K562 (cell line): ENCODE data around the gene OR2W1. TPM values are rescaled to one million over a fixed set of nuclear protein-coding genes. Genes with fewer than 3 reads are reported as not detected.
A peak's percentile ranks its signal among the peaks of the same experiment; 100 is the strongest.

Experiments
- ATF2 ChIP-seq: sonication (generic); formaldehyde crosslinking; IDR thresholded peaks from 2 replicates; pipeline ENCODE4 v1.8.1; 2022; ENCODE audit warnings: missing genetic modification reagents
- BRD4 ChIP-seq: fragments of 200-600 bp; sonication (generic); IDR thresholded peaks from 2 replicates; pipeline ENCODE4 v1.6.1; 2017; ENCODE audit warnings: inconsistent platforms
- CBX3 ChIP-seq, 2 experiments: IDR thresholded peaks; 1 replicate in 1 of 2; 2 replicates in 1 of 2; pipeline ENCODE4 v1.6.1; 2012; ENCODE audit warnings: inconsistent platforms in 2 of 2, low read length in 2 of 2, borderline replicate concordance in 1 of 2, control low read depth in 1 of 2
- DIDO1 ChIP-seq: fragments of 450-650 bp; IDR thresholded peaks from 2 replicates; pipeline ENCODE4 v1.6.1; 2016; ENCODE audit warnings: low read depth, missing biosample characterization, missing genetic modification characterization
- E2F8 ChIP-seq: fragments of 450-650 bp; IDR thresholded peaks from 2 replicates; pipeline ENCODE4 v1.7.1; 2018; ENCODE audit warnings: mild to moderate bottlenecking, low read depth; ENCODE audit not compliant: partially characterized antibody
- ELF2 ChIP-seq: fragments of 250-450 bp; sonication (Bioruptor Pico); IDR thresholded peaks from 2 replicates; pipeline ENCODE4 v1.5.0; 2021; ENCODE audit warnings: mild to moderate bottlenecking
- ESRRB ChIP-seq: fragments of 250-450 bp; sonication (Bioruptor Pico); IDR thresholded peaks from 2 replicates; pipeline ENCODE4 v1.5.0; 2020; ENCODE audit warnings: mild to moderate bottlenecking, moderate library complexity, borderline replicate concordance
- ETV5 ChIP-seq: sonication (generic); formaldehyde crosslinking; IDR thresholded peaks from 2 replicates; pipeline ENCODE4 v1.4.0; 2020; ENCODE audit warnings: low read depth, mild to moderate bottlenecking, missing genetic modification reagents
- FOS ChIP-seq: IDR thresholded peaks from 3 replicates; pipeline ENCODE4 v1.6.1; 2011; ENCODE audit not compliant: insufficient read length; ENCODE audit errors: extremely low read depth
- MTA3 ChIP-seq: fragments of 450-650 bp; formaldehyde crosslinking; IDR thresholded peaks from 2 replicates; pipeline ENCODE4 v1.6.1; 2017; ENCODE audit warnings: mild to moderate bottlenecking, borderline replicate concordance
- NCOR1 ChIP-seq: fragments of 450-650 bp; IDR thresholded peaks from 2 replicates; pipeline ENCODE4 v1.6.1; 2016; ENCODE audit warnings: mild to moderate bottlenecking, moderate library complexity
- POLR2H ChIP-seq: IDR thresholded peaks from 2 replicates; pipeline ENCODE4 v1.6.1; 2016; ENCODE audit warnings: missing genetic modification characterization, low read depth, mild to moderate bottlenecking, control low read depth, missing compliant biosample characterization, moderate library complexity
- RB1 ChIP-seq: fragments of 450-650 bp; IDR thresholded peaks from 2 replicates; pipeline ENCODE4 v1.6.1; 2017; ENCODE audit warnings: low read depth, mild to moderate bottlenecking
- RBM14 ChIP-seq: fragments of 200-400 bp; formaldehyde crosslinking; IDR thresholded peaks from 2 replicates; pipeline ENCODE4 v1.6.1; 2018; ENCODE audit warnings: low read depth, mild to moderate bottlenecking, low read length, moderate library complexity, borderline replicate concordance; ENCODE audit not compliant: insufficient read depth
- RBM39 ChIP-seq: fragments of 200-400 bp; formaldehyde crosslinking; optimal IDR thresholded peaks from 2 replicates; pipeline ENCODE3; 2018; ENCODE audit warnings: low read depth, low read length
- SAFB ChIP-seq: fragments of 200-400 bp; formaldehyde crosslinking; IDR thresholded peaks from 2 replicates; pipeline ENCODE4 v1.6.1; 2017; ENCODE audit warnings: low read depth, low read length, borderline replicate concordance
- SMAD1 ChIP-seq: fragments of 150-350 bp; IDR thresholded peaks from 2 replicates; pipeline ENCODE4 v1.6.1; 2014; ENCODE audit warnings: low read length, low read depth; ENCODE audit not compliant: partially characterized antibody
- TCF7L2 ChIP-seq: fragments of 150-350 bp; IDR thresholded peaks from 2 replicates; pipeline ENCODE4 v1.6.1; 2016; ENCODE audit warnings: low read depth, mild to moderate bottlenecking, low read length, moderate library complexity
- ZNF12 ChIP-seq: sonication (generic); formaldehyde crosslinking; IDR thresholded peaks from 2 replicates; pipeline ENCODE4 v1.4.0; 2020; ENCODE audit warnings: mild to moderate bottlenecking, missing genetic modification reagents
- ZNF830 ChIP-seq: fragments of 250-450 bp; sonication (Bioruptor Pico); IDR thresholded peaks from 2 replicates; pipeline ENCODE4 v1.5.0; 2021; ENCODE audit warnings: mild to moderate bottlenecking
- polyA plus RNA-seq, 8 experiments: library from polyadenylated mRNA; depleted of rRNA in 4 of 8; stranded (reverse) in 5 of 8; unstranded in 3 of 8; fragments of >200 nt; fragmentation: Nextera tagmentation in 2 of 8; fragmentation: Illumina TruSeq in 1 of 8; extraction: Ambion mirVana in 2 of 8; extraction: Trizol in 1 of 8; gene quantifications; 2 replicates each; pipeline versions ENCODE4 v1.2.1 to v1.2.3, GENCODE V29; 2011 to 2014; ENCODE audit warnings: inconsistent platforms in 1 of 8, missing spikeins in 1 of 8
- total RNA-seq, 7 experiments: library from RNA; depleted of rRNA in 6 of 7; stranded (reverse); fragments of >200 nt in 6 of 7; fragmentation: Illumina TruSeq in 2 of 7; extraction: Trizol in 2 of 7; gene quantifications; 2 replicates each; pipeline versions ENCODE4 v1.2.1 to v1.2.3, GENCODE V29; 2011 to 2021; ENCODE audit warnings: low replicate concordance in 1 of 7
- TF ChIP-seq, protein P1 (sequence below): conservative IDR thresholded peaks from 2 replicates; pipeline ENCODE4 v1.6.1; 2011; ENCODE audit warnings: low read depth, mild to moderate bottlenecking, low read length; ENCODE audit not compliant: control insufficient read depth

Gene OR2W1
- total and polyA plus RNA-seq, 9 of the 15 experiments (the other 6 are each of a cell fraction or from before 2014, with no cell fraction given), result not detected

DNA sequence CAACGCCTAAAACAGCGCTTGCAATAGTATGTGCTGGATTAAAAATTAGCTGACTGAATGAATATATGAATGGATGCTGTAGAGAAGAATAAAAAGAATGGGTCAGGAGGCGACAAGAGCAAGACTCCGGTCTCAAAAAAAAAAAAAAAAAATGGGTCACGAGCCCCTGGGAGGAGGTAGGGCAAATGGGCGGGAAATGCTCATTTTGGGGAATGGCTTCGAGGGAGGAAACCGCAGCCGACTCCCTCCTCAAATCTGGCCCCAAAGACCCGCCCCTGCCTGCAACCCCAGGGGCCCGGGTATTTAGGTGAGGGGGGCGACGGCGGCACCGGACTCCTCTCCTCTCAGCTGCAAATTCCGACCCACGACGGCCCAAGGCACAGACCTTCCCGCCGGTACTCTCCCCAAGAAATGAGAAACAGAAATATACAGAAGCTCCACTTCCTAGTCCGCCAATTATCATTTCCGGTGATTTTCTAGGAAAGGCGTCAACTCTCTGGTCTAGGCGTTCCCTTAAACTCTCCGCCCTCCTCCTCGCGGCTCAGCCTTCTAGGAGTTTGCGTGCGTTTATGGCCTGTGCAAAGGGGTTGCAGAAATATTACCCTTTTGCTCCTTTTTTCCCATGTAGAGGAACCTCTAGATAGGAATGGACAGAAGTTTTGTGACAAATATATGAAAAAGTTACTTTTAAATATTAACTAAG is 39.6 kb downstream of the OR2W1 start, which contains the start of gene ZNF311 (continued):
- TF ChIP-seq DIDO1 (tag), result peak; percentile 65; the same call in 1 of the 2 replicates
- peak; percentile 69; the same call in 1 of the 2 replicates for TF ChIP-seq ETV5 (CRISPR knock-in tag)
- TF ChIP-seq E2F8, result peak; percentile 89
- 0 out of 2 replicates have a peak, but pooled peaks have one; percentile 70 for TF ChIP-seq ZNF830
- peak; percentile 92 for TF ChIP-seq RB1
- TF ChIP-seq, protein P1, sequence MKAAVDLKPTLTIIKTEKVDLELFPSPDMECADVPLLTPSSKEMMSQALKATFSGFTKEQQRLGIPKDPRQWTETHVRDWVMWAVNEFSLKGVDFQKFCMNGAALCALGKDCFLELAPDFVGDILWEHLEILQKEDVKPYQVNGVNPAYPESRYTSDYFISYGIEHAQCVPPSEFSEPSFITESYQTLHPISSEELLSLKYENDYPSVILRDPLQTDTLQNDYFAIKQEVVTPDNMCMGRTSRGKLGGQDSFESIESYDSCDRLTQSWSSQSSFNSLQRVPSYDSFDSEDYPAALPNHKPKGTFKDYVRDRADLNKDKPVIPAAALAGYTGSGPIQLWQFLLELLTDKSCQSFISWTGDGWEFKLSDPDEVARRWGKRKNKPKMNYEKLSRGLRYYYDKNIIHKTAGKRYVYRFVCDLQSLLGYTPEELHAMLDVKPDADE, result no peak; the same call in 1 of the 2 replicates
- no peak for TF ChIP-seq ATF2 (CRISPR knock-in tag)
- TF ChIP-seq MTA3, result peak; percentile 80; the same call in 1 of the 2 replicates
- peak; percentile 66; the same call in 1 of the 2 replicates for TF ChIP-seq BRD4
- no peak for TF ChIP-seq FOS
- 0 out of 2 replicates have a peak, but pooled peaks have one; percentile 11 for TF ChIP-seq TCF7L2
- TF ChIP-seq SAFB, result no peak
- no peak for TF ChIP-seq RBM14
- peak in 1 of 2 experiments; percentile 77; a peak in 2 of 3 replicates for TF ChIP-seq CBX3 (IDR thresholded peaks at IDR 0.05; ENCODE audit: borderline replicate concordance in 1 of 2, low read length in 2 of 2)
- peak; percentile 71 for TF ChIP-seq RBM39
- no peak for TF ChIP-seq ZNF12
- peak; percentile 83 for TF ChIP-seq SMAD1
- TF ChIP-seq ESRRB (CRISPR knock-in tag), result no peak
- peak; percentile 73; the same call in 1 of the 2 replicates for TF ChIP-seq ELF2 (CRISPR knock-in tag)
- peak; percentile 50; the same call in 1 of the 2 replicates for TF ChIP-seq NCOR1
- peak; percentile 95 for TF ChIP-seq POLR2H (tag)
